Dedifferentiated amniotic fluid mesenchymal stem cell (primary cell): ENCODE results near the gene DNAJB6.

ENCODE experiments used
- DNase-seq: peaks from one replicate; pipeline ENCODE4 v3.0.0-alpha.2; 2016; ENCODE audit errors: extremely low spot score

The DNAJB6 gene

DNA sequence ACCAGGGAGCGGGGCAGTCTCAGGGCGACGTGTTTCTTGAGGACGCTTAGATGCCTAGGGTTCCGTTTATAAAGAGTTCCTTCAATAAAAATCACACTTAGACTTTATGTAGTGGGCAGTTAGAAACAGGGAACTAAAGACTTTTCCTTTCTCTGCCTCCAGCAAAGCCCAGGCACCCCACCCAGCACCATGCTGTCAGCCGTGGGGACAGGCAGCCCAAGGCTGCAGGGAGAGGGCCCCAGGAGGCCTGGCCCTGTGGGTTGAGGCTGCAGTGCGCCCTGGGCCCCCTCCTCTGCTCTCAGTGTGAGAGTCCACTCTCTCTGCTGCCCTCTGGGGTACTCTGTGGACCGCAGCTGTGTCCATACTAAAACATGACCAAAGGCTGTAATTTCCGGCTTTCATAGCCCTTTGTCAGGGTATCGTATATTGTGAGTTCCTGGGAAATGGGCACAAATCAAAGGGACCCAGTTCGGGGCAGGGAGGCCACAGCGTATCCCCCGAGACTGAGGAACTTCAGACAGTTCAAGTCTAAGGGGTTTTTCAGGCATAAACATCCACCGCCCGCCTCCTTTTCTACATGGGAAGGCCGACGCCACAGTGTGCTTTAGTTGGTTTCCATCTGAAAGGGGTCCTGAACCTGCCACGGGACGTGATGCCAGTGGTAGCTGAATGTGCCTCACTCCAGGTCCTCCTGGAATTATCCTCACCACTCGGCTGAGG, 59.7 kb downstream of the DNAJB6 start:
- DNase-seq: no peak

DNA sequence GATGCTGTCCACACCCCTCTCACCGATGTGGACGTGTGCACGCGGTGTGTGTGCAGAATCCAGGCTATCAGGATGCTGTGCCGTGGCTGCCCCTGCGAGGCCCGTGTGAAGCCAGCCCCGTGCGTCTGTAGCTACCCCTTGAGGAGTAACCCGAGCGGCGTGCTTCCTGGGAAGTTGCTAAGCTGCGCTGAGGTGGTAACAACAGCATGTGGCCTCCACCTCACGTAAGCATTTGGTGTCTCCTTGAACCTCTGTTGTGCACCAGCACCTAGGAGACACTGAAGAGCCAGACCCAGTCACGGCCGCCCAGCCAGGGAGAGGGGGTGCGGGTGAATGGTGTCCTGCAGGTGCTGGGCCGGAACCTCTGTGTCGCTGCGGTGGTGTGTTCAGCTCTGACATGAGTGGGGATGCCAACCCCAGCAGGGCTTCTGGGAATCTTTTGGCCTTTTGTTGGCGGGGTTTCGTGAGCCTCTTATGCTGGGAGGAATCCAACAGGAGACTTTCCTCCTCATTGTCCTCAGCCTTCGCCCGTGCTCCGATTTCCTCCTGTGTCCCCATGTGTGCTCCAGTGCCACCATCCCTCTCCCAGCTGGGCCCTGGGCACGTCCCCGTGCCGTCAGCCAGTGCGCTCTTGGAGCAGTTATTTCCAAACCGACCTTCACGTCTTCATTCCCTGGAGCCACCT, 60.4 kb downstream of the DNAJB6 start:
- no peak for DNase-seq

DNA sequence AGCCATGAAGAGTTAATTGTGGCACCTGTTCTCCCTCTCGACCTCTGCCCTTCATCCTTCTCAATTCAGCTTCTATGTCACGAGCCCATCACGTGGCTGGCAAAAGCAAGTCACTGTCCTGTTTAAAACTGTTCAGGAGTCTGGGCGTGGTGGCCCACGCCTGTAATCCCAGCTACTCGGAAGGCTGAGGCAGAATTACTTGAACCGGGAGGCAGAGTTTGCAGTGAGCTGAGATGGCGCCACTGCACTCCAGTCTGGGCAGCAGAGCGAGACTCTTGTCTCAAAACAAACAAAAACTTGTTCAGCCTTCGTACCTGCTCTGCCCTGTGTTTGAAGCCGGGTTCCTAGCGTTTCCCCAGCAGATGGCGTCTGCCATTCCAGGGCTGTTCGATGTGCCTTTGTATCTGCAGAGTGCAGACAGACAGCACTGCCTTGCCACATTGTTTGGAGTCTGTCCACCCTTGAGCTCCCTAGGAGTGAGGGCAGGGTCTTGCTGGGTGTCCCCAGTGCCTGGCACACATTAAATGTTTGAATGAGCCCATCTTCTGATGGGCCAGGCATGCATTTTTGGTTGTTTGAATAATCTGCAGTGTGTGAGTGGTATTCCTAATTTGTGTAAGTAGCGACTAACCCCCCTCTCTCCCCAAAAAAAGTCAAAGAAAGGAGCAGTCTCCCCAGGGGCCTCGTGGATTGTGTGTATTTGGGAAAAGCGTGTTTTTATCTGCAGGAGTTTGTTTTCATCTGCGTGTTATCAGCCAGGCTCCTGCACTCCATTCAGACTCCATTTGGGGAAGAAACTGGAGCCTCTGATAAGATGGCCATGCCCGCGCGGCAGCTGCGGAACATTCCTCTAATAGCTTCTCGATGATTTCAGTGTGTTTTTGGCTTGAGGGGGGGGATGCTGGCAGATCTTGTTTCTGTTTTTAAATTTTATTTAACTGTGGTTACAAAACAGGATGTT, 61.2 kb downstream of the DNAJB6 start:
- DNase-seq: peak; percentile 62

DNA sequence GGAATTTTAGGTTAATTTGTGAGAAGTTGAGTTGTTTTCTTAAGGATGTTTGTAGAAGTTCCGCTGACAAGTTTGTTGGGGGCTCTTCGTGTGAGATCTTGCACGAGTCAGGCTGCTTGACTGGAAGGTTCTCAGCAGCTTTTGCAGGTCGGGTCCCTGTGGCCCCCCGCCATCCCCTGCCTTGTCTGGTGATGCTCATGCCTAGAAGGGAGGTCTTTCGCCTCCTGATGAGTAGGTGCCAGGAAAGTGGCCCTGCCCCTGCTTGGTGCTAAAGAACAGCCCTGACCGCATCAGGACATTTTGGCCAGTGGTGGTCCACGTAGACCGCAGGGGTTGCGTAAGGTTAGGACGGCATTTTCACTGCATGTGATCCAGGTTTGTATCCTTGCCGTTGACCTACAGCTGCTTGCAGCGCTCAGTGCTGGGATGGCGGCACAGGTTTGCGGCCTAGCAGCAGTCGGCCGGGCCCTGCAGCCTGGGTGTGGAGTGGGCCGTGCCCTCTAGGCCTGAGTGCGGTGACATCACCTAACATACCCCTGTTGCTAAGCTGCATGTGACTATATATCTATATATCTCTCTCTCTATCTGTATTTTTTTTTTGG, 62.4 kb downstream of the DNAJB6 start:
- DNase-seq: no peak

DNA sequence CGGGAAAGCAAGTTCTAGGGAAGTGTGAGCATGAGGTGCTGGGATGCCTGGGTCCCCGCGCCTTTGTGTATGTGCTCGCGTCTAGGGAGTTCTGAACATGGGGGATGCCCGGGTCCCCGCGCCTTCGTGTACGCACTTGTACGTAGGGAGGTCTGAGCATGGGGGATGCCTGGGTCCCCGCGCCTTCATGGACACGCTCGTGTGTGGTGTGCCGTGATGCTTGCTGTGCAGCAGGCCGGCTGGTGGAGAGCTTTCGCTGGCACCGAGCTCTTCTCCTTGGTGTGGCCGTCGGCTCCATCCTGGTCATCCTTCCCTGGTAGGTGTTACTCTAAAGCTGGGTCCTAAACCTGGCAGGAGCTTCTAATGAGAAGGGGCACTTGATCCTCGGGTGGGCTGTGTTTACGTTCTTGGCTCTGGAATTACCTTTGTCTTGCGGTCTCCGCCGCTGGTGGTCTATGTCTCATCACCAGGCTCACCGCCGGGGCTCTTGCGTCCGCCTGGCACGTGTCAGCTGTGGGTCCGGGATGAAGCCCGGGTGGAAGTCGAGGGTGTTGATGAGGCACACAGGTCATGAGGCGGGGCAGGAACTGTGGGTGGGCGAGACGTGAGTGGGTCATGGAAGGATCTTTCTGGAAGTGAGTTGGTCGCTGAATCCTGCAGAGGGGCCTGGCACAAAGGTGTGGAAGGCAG, 63.5 kb downstream of the DNAJB6 start:
- no peak for DNase-seq

DNA sequence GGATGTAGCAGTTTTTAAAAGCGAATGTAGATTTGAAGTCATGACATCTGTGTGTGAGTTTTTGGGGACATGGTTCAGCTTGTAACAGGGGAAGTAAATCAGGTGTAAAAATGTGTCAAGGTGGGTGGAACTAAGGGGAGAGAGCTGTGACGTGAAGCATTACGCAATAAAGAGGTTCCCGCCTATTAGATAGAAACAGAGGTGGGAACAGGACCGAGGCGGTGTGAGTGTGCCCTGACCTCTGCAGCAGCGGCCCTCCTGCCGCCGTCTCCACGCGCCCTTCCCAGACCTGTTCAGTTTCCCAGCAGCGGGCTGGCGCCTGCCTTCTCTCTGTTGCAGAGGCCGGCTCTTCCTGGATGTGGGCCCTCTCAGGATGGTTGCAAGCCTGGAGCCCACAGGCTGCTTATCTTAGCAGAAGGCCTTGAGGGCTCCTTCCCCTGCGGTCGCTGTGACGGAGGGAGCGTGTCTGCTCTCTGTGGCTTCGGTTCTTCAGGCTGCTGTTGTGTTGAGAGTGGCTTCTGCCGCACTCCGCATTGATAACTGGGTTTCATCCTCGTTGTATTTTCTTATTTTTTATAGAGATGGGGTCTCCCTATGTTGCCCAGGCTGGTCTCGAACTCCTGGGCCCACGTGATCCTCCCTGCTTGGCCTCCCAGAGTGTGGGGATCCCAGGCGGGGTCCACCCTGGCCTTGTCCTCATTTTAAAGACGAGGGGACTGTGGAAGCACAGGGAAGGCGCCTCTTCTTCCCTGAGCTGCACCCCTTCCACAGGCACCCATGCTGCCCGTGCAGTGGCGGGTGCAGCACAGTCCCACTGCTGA, 65.0 kb downstream of the DNAJB6 start:
- DNase-seq: no peak

DNA sequence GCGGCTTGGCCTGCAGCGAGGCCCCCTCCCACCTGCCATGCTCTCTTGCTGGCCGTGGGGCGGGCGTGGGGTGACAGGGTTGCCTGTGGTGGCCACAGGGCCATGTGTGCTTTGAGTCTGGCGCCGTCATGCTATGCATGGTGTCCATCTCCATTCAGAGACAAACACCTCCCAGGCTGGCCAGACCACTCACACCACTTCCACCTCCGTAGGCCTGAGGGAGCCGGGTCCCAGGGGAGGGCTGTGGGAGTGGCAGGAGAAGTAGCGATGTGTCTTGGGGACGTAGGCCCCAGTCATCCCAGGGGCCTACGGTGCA, 65.5 kb downstream of the DNAJB6 start:
- no peak for DNase-seq

DNA sequence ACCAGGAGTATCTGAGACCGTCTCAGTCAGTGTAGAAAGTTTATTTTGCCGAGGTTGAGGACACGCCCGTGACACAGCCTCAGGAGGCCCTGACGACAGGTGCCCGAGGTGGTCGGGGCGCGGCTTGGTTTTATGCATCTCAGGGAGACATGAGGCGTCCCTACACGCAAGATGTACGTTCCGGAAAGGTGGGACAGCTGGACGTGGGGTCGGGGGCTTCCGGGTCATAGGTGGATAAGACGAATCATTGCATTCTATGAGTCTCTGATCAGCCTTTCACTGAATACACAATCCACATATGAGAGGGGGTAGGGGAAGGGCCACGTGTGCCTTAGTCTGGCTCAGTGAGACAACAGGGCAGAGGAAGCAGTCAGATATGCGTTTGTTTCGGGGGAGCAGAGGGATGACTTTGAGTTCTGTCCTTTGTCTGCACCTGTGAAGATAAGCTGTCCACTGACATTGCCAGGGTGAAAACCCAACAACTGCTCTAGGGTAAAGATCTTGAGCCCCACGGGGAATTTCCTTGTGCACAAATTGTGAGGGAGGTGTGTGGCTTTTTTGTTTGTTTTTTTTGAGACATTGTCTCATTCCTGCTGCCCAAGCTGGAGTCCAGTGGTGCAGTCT, 66.2 kb downstream of the DNAJB6 start:
- no peak for DNase-seq

DNA sequence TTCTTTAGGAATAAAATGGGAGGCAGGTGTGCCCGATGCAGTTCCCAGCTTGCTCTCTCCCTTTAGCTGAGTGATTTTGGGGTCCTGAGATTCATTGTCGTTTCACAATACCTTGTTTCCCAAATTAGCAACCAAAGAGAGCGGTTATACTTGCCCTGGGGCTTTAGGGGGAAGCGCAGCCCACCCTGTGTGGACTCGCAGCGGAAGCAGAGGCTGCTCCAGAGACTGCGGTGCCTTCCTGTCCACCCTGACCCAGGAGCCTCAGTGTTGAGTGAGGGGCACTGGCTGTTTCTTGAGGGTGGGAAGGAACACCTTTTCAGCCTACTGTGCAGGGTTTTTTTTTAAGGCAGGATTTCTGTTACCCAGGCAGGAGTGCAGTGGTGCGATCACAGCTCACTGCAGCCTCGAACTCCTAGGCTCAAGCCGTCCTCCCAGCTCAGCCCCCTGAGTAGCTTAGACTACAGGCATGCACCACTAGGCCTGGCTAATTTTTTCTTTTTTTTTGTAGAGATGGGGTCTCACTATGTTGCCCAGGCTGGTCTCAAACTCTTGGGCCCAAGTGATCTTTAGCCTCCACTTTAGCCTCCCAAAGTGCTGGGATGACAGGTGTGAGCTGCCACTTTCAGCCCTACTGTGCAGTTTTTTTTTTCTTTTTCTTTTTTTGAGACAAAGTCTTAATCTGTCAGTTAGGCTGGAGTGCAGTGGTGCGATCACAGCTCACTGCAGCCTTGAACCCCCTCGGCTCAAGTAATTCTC, 67.0 kb downstream of the DNAJB6 start:
- no peak for DNase-seq

DNA sequence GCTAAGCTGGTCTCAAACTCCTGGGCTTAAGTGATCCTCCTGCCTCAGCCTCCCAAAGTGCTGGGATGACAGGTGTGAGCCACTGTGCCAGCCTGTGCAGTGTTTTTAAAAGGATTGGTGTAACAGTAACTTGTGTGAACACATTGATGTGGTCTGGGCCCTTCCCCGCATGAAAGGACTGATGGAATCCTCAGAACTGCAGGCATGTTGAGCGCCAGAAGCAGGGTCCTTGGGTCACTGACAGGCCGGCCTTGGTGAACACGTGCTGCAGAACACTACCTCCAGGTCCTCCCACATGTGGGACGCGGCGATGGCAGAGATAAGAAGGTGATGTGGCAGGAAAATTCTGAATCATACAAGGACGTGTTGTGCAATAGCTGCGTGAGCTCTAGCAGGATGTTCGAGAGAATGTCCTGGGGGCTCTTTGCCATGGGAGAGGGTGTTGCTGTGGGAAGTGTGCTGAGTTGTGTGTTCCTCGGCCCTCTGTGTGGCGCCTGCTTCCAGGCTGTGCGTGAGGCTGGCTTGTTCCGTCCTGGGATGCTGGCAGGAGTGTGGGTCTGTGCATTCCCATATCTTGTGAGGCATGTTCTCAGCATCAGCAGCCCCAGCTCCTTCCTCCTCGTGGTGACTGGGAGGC, 68.2 kb downstream of the DNAJB6 start:
- DNase-seq: peak; percentile 86

DNA sequence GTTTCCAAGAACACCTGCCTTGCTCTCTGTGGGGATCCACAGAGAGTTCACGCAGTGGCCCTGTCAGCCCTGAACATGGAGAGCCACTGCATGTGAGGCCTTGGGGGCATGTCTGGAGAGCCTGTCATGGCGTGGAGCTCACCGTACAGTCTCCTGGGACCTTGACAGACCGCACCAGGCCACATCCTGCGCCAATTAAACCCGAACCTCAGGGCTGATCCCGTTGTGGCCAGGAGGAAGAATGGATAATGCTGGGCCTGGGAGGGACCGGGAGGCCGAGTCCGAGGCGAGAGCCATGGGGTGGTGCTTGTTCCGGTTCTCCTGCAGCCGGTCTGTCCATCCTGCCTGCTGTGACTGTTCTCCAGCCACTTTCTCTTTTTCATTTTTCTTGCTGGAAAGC, 68.7 kb downstream of the DNAJB6 start:
- no peak for DNase-seq

DNA sequence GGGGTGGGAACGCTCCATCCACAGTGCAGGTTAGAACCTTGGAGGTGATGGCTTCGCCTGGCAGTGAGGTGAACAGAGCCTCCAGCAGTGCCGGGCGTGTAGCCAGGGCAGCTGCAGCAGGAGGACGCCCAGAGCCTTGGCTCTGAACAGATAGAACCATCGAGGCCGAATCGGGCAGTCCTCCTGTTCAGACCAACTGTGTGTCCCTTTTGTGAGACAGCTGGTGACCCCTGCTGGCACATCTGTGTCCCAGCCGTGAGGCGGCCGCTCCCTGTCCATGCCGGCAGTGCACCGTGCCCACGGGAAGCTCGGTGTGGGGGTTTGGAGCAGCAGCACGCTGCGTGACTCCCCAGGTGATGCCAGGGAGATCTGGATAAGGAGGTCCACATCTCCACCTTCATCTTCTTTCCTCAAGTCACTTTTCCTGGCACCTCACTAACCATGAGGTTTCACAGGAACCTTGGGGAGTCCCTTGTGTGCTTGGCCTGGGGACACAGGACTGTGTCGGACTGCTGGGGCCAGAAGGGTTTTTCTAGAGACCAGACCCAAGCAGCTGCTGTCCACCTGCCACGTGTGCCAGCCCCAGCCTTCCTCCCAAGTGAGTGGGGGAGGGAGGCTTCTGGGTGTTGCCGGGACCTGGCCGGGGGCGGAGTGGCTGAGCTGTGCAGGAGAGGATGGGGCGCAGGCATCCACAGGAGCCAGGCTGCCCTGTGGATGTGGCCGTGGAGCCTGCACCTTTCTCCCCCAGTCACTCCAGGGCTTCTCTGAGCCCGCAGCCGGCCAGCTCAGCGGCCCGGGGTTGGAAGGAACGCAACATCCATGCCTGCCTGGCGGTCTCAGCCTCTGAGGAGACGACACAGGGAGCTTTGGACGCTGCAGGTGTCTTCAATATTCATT, 69.4 kb downstream of the DNAJB6 start:
- no peak for DNase-seq

DNA sequence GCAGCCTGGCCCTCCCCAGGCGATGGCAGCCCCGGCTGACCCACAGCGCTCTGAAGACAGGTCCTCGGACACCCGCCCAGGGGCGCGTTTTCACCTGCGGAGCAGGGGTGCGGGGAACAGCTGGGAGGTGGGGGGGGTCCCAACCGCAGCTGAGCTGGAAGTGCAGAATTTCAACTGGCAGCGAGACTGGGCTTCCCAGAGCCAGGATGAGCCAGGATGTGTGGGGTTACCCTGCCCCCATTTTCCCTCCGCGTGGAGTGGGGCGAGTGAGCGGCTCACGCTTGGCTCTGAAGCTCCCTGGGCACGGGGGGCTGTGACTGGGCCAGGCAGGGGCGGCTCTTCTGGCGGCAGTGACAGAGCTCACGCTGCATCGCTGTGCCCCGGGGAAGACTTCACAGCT, 70.2 kb downstream of the DNAJB6 start:
- no peak for DNase-seq

DNA sequence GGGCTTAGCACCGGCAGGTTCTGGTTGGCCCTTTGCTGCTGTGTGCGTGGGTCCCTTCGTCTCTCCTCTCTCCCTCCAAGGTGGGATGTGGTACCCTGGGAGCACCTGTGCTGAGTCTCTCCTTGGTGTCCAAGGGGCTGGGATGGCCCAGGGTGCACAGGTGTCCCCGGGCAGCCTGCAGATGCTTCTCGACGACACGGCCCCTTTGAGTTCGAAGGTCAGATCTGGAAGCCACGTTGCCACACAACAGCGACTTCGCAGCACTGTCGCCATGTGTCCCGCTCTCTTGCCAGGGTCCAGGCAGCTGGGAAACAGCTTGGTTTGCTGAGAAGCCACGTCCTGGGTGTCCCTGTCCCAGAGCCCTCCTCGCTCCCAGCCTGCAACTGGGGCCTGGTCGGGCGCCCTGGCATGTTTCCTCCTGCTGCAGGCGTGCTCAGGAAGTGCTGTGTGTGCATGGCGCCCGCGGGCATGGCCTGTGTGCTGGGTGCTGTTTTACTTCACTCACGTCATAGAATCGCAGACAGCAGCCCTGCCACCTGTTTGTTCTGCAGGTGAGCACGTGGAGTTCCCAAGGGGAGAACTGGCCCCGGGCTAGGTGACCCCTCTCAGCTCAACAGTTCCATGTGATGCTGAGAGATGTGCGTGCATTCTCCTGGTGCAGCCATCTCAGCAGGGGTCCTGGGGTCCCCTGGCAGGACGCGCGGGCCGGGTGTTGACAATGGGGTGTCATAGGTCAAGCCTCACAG, 70.9 kb downstream of the DNAJB6 start:
- no peak for DNase-seq

DNA sequence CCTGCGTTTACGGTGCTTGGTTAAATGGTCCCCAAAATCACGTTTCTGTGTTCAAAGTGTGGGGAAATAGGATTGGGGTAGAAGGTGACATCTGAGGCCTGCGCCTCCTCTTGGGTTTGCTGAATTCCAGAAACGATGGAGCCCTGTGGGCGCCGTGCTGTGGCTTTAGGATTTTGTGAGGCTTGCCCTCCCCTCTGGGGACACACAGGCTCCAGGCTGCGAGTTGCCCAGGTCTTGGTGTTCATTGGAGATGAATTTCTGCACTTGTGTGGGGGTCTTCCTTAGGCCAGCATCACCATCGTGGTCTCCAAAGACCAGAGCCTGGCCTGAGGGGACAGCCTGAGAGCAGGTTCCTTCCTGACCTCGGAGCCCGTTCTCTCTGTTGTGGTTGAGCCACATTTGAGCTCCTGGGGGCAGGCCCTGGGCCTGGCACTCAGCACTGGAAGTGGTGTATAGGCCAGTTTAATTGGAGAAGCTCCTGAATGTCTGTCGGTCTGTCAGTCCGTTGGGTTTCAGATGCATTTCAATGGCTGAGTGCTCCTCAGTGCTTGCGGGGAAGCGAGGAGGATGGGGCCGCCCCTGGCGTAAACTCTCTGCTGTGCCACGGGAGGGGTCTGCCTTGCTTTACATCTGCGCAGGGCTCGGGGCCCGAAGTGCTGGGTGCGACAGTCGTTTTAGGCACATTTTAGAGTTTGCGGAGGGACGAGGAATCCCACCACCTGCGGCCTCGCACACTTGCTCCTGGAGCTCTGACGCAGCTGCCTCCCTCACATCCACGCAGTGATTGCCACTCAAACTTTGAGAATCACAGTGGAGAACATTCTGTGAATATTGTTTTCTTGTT, 71.7 kb downstream of the DNAJB6 start:
- DNase-seq: no peak

DNA sequence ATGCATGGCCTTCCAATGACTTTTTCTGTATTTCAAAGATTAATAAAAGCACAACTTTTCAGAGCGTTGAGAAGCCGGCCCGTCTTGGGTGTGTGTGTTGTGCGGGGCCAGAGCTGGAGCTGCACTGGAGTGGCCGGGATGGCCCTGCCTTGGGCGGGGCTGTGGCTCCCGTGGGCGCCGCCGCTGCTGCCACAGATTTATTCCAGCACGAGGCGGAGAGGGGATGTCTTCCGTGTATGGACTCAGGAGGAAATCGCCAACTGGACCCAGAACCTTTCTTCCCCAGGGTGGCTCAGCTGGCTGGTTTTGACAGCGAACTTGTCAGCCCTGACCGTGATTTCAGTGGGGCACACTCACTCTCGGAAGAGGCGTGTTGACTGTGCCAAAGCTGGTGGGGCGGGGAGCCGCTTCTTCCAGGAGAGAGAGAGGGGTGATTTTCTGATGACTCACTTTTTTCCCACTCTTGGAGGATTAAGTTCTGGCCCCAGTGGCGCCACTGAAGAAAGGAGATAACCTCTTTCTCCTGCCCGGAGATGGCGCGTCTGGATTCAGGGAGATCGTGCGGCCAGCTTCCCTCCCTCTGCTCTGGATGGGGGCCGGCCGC, 72.4 kb downstream of the DNAJB6 start:
- DNase-seq: no peak
